A549 treated with RU486 at 1 μM for 4 hours (cell line): Measurements from ENCODE around the gene SLC47A2. TPM values are rescaled to one million over a fixed set of nuclear protein-coding genes. Genes with fewer than 3 reads are reported as not detected.

Experiments used
- total RNA-seq: library from RNA; stranded (reverse); fragments of 200-300 nt; extraction: Qiagen RNA extraction; gene quantifications from 5 replicates; pipeline ENCODE4 v1.2.3, GENCODE V29; 2022; ENCODE audit warnings: low read depth

SLC47A2 gene, protein sequence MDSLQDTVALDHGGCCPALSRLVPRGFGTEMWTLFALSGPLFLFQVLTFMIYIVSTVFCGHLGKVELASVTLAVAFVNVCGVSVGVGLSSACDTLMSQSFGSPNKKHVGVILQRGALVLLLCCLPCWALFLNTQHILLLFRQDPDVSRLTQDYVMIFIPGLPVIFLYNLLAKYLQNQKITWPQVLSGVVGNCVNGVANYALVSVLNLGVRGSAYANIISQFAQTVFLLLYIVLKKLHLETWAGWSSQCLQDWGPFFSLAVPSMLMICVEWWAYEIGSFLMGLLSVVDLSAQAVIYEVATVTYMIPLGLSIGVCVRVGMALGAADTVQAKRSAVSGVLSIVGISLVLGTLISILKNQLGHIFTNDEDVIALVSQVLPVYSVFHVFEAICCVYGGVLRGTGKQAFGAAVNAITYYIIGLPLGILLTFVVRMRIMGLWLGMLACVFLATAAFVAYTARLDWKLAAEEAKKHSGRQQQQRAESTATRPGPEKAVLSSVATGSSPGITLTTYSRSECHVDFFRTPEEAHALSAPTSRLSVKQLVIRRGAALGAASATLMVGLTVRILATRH
- total RNA-seq = 0.11 to 0.27 TPM (median 0.17 TPM) in 4 of 5 replicates, not detected in the other

GRCh38 chr17:19716108-19717030, at the start of gene SLC47A2:
Gene SLC47A2 (minus strand): TSS chr17:19716584. CDS start chr17:19716555, 29 bp downstream.

GRCh38 chr17:19747829-19748806, 31.7 kb upstream of the SLC47A2 start, which contains the start of gene ALDH3A1:
Gene ALDH3A1 (minus strand): TSS chr17:19748298. CDS start chr17:19745129, 3,169 bp downstream.

GRCh38 chr17:19648475-19649273, 67.7 kb downstream of the SLC47A2 start, which contains the start of gene ALDH3A2:
Gene ALDH3A2 (plus strand): TSS chr17:19648751. CDS start chr17:19648972, 221 bp downstream.

Other genes starting within 250 kb of the SLC47A2 start
- gene SLC47A1, start 182.7 kb downstream of the SLC47A2 start, total RNA-seq = 22.6 to 26.0 TPM (median 22.8 TPM) in 5 replicates
- gene ALDH3A2, start 67.8 kb downstream of the SLC47A2 start, total RNA-seq = 151 to 176 TPM (median 169 TPM) in 5 replicates
- 783 to 1,160 TPM (median 824 TPM) in 5 replicates for gene ALDH3A1, start 31.7 kb upstream of the SLC47A2 start, total RNA-seq
- gene ULK2, start 151.4 kb upstream of the SLC47A2 start, total RNA-seq = 8.2 to 16.4 TPM (median 13.3 TPM) in 5 replicates